NCI-H774 (cell line): Measurements from ENCODE around the gene AP3M1.
"Not testable (repeated sequence)": the region's sequence is repeated elsewhere in the genome, so short reads cannot be mapped to it uniquely, and the experiment has no call there.

Experiments
- DNase-seq: peaks from one replicate; lab custom pipeline; 2025; lab: John Stamatoyannopoulos, UW

AP3M1 gene

GRCh38 chr10:74163319-74164068 lies 12.9 kb upstream of the AP3M1 start:
- DNase-seq, result no peak

GRCh38 chr10:74160013-74160412 lies 9.4 kb upstream of the AP3M1 start:
- no peak for DNase-seq

- no peak for DNase-seq
These were observed 6.3 kb upstream of the AP3M1 start for GRCh38 chr10:74156919-74157289.

GRCh38 chr10:74153676-74154075 lies 3.0 kb upstream of the AP3M1 start:
- no peak for DNase-seq

- no peak for DNase-seq
These were observed 2.5 kb upstream of the AP3M1 start for GRCh38 chr10:74153123-74153522.

GRCh38 chr10:74151879-74152722 lies 1.5 kb upstream of the AP3M1 start:
- DNase-seq, result no peak

- DNase-seq, result peak; percentile 96
These were observed 606 bp upstream of the AP3M1 start, which contains the start of gene ADK for GRCh38 chr10:74150990-74151878. Gene ADK (plus strand): TSS chr10:74151221. CDS start chr10:74151279, 58 bp downstream.

GRCh38 chr10:74146980-74147379 lies 3.6 kb downstream of the AP3M1 start:
- not testable (repeated sequence) for DNase-seq

- DNase-seq, result no peak
These were observed 5.5 kb downstream of the AP3M1 start for GRCh38 chr10:74145133-74145532.

GRCh38 chr10:74140553-74140952 lies 10.1 kb downstream of the AP3M1 start:
- no peak for DNase-seq

- no peak for DNase-seq
These were observed 10.6 kb downstream of the AP3M1 start for GRCh38 chr10:74139981-74140380.

- DNase-seq, result not testable (repeated sequence)
These were observed 12.0 kb downstream of the AP3M1 start for GRCh38 chr10:74138596-74138995.

GRCh38 chr10:74137992-74138391 lies 12.6 kb downstream of the AP3M1 start:
- no peak for DNase-seq

- no peak for DNase-seq
These were observed 15.2 kb downstream of the AP3M1 start for GRCh38 chr10:74135452-74135851.

- DNase-seq, result no peak
These were observed 16.5 kb downstream of the AP3M1 start for GRCh38 chr10:74133923-74134820.

GRCh38 chr10:74123081-74123480 lies 27.5 kb downstream of the AP3M1 start:
- DNase-seq, result no peak

- DNase-seq, result no peak
These were observed 28.6 kb downstream of the AP3M1 start for GRCh38 chr10:74122060-74122459.

- no peak for DNase-seq
These were observed 29.3 kb downstream of the AP3M1 start for GRCh38 chr10:74121368-74121767.

GRCh38 chr10:74120911-74121310 lies 29.7 kb downstream of the AP3M1 start:
- DNase-seq, result no peak

- DNase-seq, result no peak
These were observed 31.8 kb downstream of the AP3M1 start for GRCh38 chr10:74118804-74119203.

- DNase-seq, result no peak
These were observed 32.9 kb downstream of the AP3M1 start for GRCh38 chr10:74117738-74118137.
